ENCODE results near the gene SCNN1A. TPM values are rescaled to one million over a fixed set of nuclear protein-coding genes. Genes with fewer than 3 reads are reported as not detected.

Gene SCNN1A
- total RNA-seq, 4 donors from 2014 or later, result 1.3 to 38.3 (median 7.3) TPM

GRCh38 chr12:6319446-6319845, 55.9 kb downstream of the SCNN1A start:
- TF ChIP-seq POLR2A (IDR thresholded peaks at IDR 0.05) (no peak), CTCF (IDR thresholded peaks at IDR 0.05) (no peak)
- H3K27me3 ChIP-seq, result no peaks in the 10 kb centered on the region
- peaks cover 0 to 3% of the 10 kb centered on the region in 2 donors for H3K4me1 ChIP-seq
- intact Hi-C loops (cut with DNase I; ENCODE audit: low total_unique reads), result loop anchor here (10.0 kb wide), 1 partner anchor 145 kb away; no protein-coding TSS in a partner anchor
- no peaks in the 10 kb centered on the region for H3K9me3 ChIP-seq
- H3K27ac ChIP-seq, result no peak overlapping the region
- no peaks in the 10 kb centered on the region for H3K36me3 ChIP-seq
- no peak overlapping the region for H3K4me3 ChIP-seq
- DNase-seq, result no peak

GRCh38 chr12:6318440-6318879, 56.9 kb downstream of the SCNN1A start:
- H3K36me3 ChIP-seq, result no peaks in the 10 kb centered on the region
- H3K4me3 ChIP-seq, result no peak overlapping the region
- H3K4me1 ChIP-seq, result peaks cover 0 to under 1% of the 10 kb centered on the region in 2 donors
- H3K9me3 ChIP-seq, result no peaks in the 10 kb centered on the region
- DNase-seq, result no peak
- no peak overlapping the region for H3K27ac ChIP-seq
- no peaks in the 10 kb centered on the region for H3K27me3 ChIP-seq
- TF ChIP-seq POLR2A (IDR thresholded peaks at IDR 0.05) (no peak), CTCF (IDR thresholded peaks at IDR 0.05) (no peak)
- intact Hi-C loops (cut with DNase I; ENCODE audit: low total_unique reads), result loop anchor here (10.0 kb wide), 1 partner anchor 146 kb away; no protein-coding TSS in a partner anchor

GRCh38 chr12:6317693-6318439, 57.5 kb downstream of the SCNN1A start:
- Histone ChIP-seq H3K27ac (no peak overlapping the region), H3K36me3 (no peaks in the 10 kb centered on the region), H3K9me3 (no peaks in the 10 kb centered on the region), H3K4me1 (no peaks in the 10 kb centered on the region), H3K4me3 (no peak overlapping the region), H3K27me3 (no peaks in the 10 kb centered on the region)
- no peak for DNase-seq
- intact Hi-C loops (cut with DNase I; ENCODE audit: low total_unique reads), result loop anchor here (10.0 kb wide), 1 partner anchor 147 kb away; no protein-coding TSS in a partner anchor
- TF ChIP-seq CTCF (IDR thresholded peaks at IDR 0.05) (no peak), POLR2A (IDR thresholded peaks at IDR 0.05) (no peak)

GRCh38 chr12:6316921-6317692, 58.3 kb downstream of the SCNN1A start:
- no peak overlapping the region for H3K4me3 ChIP-seq
- no peaks in the 10 kb centered on the region for H3K27me3 ChIP-seq
- H3K9me3 ChIP-seq, result no peaks in the 10 kb centered on the region
- intact Hi-C loops (cut with DNase I; ENCODE audit: low total_unique reads), result loop anchor here (10.0 kb wide), 1 partner anchor 148 kb away; no protein-coding TSS in a partner anchor
- TF ChIP-seq CTCF (IDR thresholded peaks at IDR 0.05) (no peak), POLR2A (IDR thresholded peaks at IDR 0.05) (no peak)
- H3K4me1 ChIP-seq, result no peaks in the 10 kb centered on the region
- DNase-seq, result no peak
- no peak overlapping the region for H3K27ac ChIP-seq
- no peaks in the 10 kb centered on the region for H3K36me3 ChIP-seq
